NCI-H2171 treated with DMSO at 0.1 percent for 48 hours (cell line): Measurements from ENCODE around the gene PRKN.

Source experiments
- DNase-seq: peaks from one replicate; lab custom pipeline; 2025; lab: John Stamatoyannopoulos, UW

PRKN gene

GRCh38 chr6:162056061-162056460 is 671.5 kb downstream of the PRKN start:
- DNase-seq: no peak

- DNase-seq: no peak
Measured at GRCh38 chr6:162055365-162055764, 672.2 kb downstream of the PRKN start.

GRCh38 chr6:162053084-162053483 is 674.5 kb downstream of the PRKN start:
- no peak for DNase-seq

- no peak for DNase-seq
Measured at GRCh38 chr6:162050579-162050978, 677.0 kb downstream of the PRKN start.

GRCh38 chr6:162046324-162046723 is 681.2 kb downstream of the PRKN start:
- no peak for DNase-seq

GRCh38 chr6:162032620-162033019 is 694.9 kb downstream of the PRKN start:
- no peak for DNase-seq

- no peak for DNase-seq
Measured at GRCh38 chr6:162029873-162030576, 697.5 kb downstream of the PRKN start.

GRCh38 chr6:162026843-162027242 is 700.7 kb downstream of the PRKN start:
- no peak for DNase-seq

GRCh38 chr6:162026031-162026430 is 701.5 kb downstream of the PRKN start:
- DNase-seq: no peak

- DNase-seq: no peak
Measured at GRCh38 chr6:162019349-162019748, 708.2 kb downstream of the PRKN start.

- DNase-seq: no peak
Measured at GRCh38 chr6:162017536-162017935, 710.0 kb downstream of the PRKN start.

GRCh38 chr6:162014069-162014811 is 713.3 kb downstream of the PRKN start:
- DNase-seq: no peak

- DNase-seq: no peak
Measured at GRCh38 chr6:162005372-162005771, 722.2 kb downstream of the PRKN start.

GRCh38 chr6:161996783-161997182 is 730.8 kb downstream of the PRKN start:
- no peak for DNase-seq

- DNase-seq: no peak
Measured at GRCh38 chr6:161985876-161986423, 741.6 kb downstream of the PRKN start.

- no peak for DNase-seq
Measured at GRCh38 chr6:161984713-161985112, 742.9 kb downstream of the PRKN start.

GRCh38 chr6:161976553-161976952 is 751.0 kb downstream of the PRKN start:
- DNase-seq: no peak

GRCh38 chr6:161973064-161973463 is 754.5 kb downstream of the PRKN start:
- no peak for DNase-seq

- DNase-seq: no peak
Measured at GRCh38 chr6:161971043-161971442, 756.5 kb downstream of the PRKN start.

GRCh38 chr6:161963634-161964234 is 763.8 kb downstream of the PRKN start:
- DNase-seq: no peak

GRCh38 chr6:161963181-161963580 is 764.4 kb downstream of the PRKN start:
- DNase-seq: no peak

GRCh38 chr6:161961796-161962195 is 765.8 kb downstream of the PRKN start:
- DNase-seq: no peak

GRCh38 chr6:161961046-161961445 is 766.5 kb downstream of the PRKN start:
- DNase-seq: no peak
